Measurements from ENCODE around the gene ST6GALNAC3.

Gene ST6GALNAC3

GRCh38 chr1:76256289-76257223, 182.0 kb downstream of the ST6GALNAC3 start:
- DNase-seq, result no peak

- DNase-seq, result no peak
Observed at GRCh38 chr1:76257823-76258222, 183.3 kb downstream of the ST6GALNAC3 start.

- DNase-seq, result no peak
Observed at GRCh38 chr1:76259270-76259669, 184.7 kb downstream of the ST6GALNAC3 start.

GRCh38 chr1:76260279-76260678, 185.7 kb downstream of the ST6GALNAC3 start:
- DNase-seq, result no peak

- DNase-seq, result no peak
Observed at GRCh38 chr1:76262601-76263000, 188.1 kb downstream of the ST6GALNAC3 start.

- no peak for DNase-seq
Observed at GRCh38 chr1:76264642-76265041, 190.1 kb downstream of the ST6GALNAC3 start.

- DNase-seq, result no peak
Observed at GRCh38 chr1:76266762-76267161, 192.2 kb downstream of the ST6GALNAC3 start.

GRCh38 chr1:76267631-76268030, 193.1 kb downstream of the ST6GALNAC3 start:
- no peak for DNase-seq

GRCh38 chr1:76268341-76268740, 193.8 kb downstream of the ST6GALNAC3 start:
- DNase-seq, result peak; percentile 20

GRCh38 chr1:76269155-76269554, 194.6 kb downstream of the ST6GALNAC3 start:
- peak; percentile 88 for DNase-seq

GRCh38 chr1:76274302-76274701, 199.8 kb downstream of the ST6GALNAC3 start:
- no peak for DNase-seq

- no peak for DNase-seq
Observed at GRCh38 chr1:76274718-76275117, 200.2 kb downstream of the ST6GALNAC3 start.

- peak; percentile 52 for DNase-seq
Observed at GRCh38 chr1:76278711-76279100, 204.2 kb downstream of the ST6GALNAC3 start.

- DNase-seq, result peak; percentile 76
Observed at GRCh38 chr1:76279101-76279748, 204.7 kb downstream of the ST6GALNAC3 start.

- DNase-seq, result peak; percentile 20
Observed at GRCh38 chr1:76281306-76281705, 206.8 kb downstream of the ST6GALNAC3 start.

GRCh38 chr1:76284842-76285241, 210.3 kb downstream of the ST6GALNAC3 start:
- no peak for DNase-seq

- peak; percentile 41 for DNase-seq
Observed at GRCh38 chr1:76285578-76286135, 211.1 kb downstream of the ST6GALNAC3 start.

- DNase-seq, result no peak
Observed at GRCh38 chr1:76287917-76288316, 213.4 kb downstream of the ST6GALNAC3 start.

GRCh38 chr1:76288758-76289483, 214.4 kb downstream of the ST6GALNAC3 start:
- no peak for DNase-seq

GRCh38 chr1:76289692-76290091, 215.1 kb downstream of the ST6GALNAC3 start:
- DNase-seq, result peak; percentile 14

- no peak for DNase-seq
Observed at GRCh38 chr1:76290271-76290670, 215.7 kb downstream of the ST6GALNAC3 start.

- peak; percentile 41 for DNase-seq
Observed at GRCh38 chr1:76291191-76291590, 216.6 kb downstream of the ST6GALNAC3 start.

GRCh38 chr1:76291737-76292136, 217.2 kb downstream of the ST6GALNAC3 start:
- DNase-seq, result peak; percentile 95
